ENCODE results near the gene TARS2.

TARS2 gene

GRCh38 chr1:150557065-150557600 is 69.9 kb downstream of the TARS2 start:
- H3K27ac ChIP-seq, result no peak overlapping the region
- TF ChIP-seq CTCF (IDR thresholded peaks at IDR 0.05) (no peak), ZFX (IDR thresholded peaks at IDR 0.05; ENCODE audit: borderline replicate concordance) (no peak)

Measured in 22Rv1 (cell line).